Endodermal cell (in vitro differentiated cells): Measurements from ENCODE around the gene C13orf46. TPM values are rescaled to one million over a fixed set of nuclear protein-coding genes. Genes with fewer than 3 reads are reported as not detected.
A peak's percentile ranks its signal among the peaks of the same experiment; 100 is the strongest.

Source experiments
- DNase-seq: peaks from one replicate; pipeline ENCODE4 v3.0.0-alpha.2; 2017
- H3K27ac ChIP-seq: 2 replicates; pipeline ENCODE4 v1.5.1; 2013; ENCODE audit warnings: mild to moderate bottlenecking, low read depth, low read length, moderate library complexity
- H3K27me3 ChIP-seq: 2 replicates; pipeline ENCODE4 v1.6.1; 2013; ENCODE audit warnings: mild to moderate bottlenecking, low read length, moderate library complexity; ENCODE audit not compliant: insufficient read depth, control insufficient read depth, poor library complexity, severe bottlenecking
- H3K36me3 ChIP-seq: 2 replicates; pipeline ENCODE4 v1.7.0; 2013; ENCODE audit warnings: mild to moderate bottlenecking, low read length, moderate library complexity; ENCODE audit not compliant: control insufficient read depth, insufficient read depth
- H3K4me1 ChIP-seq: one replicate; pipeline ENCODE4 v1.7.0; 2013; ENCODE audit warnings: low read length; ENCODE audit not compliant: control insufficient read depth, insufficient read depth
- H3K4me3 ChIP-seq: 2 replicates; pipeline ENCODE4 v1.5.1; 2013; ENCODE audit warnings: mild to moderate bottlenecking, low read length, moderate library complexity
- H3K9ac ChIP-seq: 2 replicates; pipeline ENCODE4 v1.6.1; 2013; ENCODE audit warnings: mild to moderate bottlenecking, low read length, moderate library complexity; ENCODE audit not compliant: poor library complexity, severe bottlenecking; ENCODE audit errors: extremely low read depth
- H3K9me3 ChIP-seq: 2 replicates; pipeline ENCODE4 v1.6.1; 2013; ENCODE audit warnings: mild to moderate bottlenecking, low read length, moderate library complexity; ENCODE audit not compliant: control insufficient read depth
- H3K27ac Mint-ChIP-seq: 2 replicates; pipeline ENCODE4 v1.8.0; 2020; ENCODE audit warnings: mixed read lengths
- H3K27me3 Mint-ChIP-seq: 2 replicates; pipeline ENCODE4 v1.8.0; 2021; ENCODE audit warnings: mild to moderate bottlenecking, mixed read lengths; ENCODE audit not compliant: insufficient read depth
- H3K36me3 Mint-ChIP-seq: 2 replicates; pipeline ENCODE4 v1.8.0; 2020; ENCODE audit warnings: low read depth, mixed read lengths
- H3K4me1 Mint-ChIP-seq: 2 replicates; pipeline ENCODE4 v1.8.0; 2020; ENCODE audit warnings: mixed read lengths
- H3K4me3 Mint-ChIP-seq: 2 replicates; pipeline ENCODE4 v1.8.0; 2020; ENCODE audit warnings: mild to moderate bottlenecking, moderate library complexity, mixed read lengths
- H3K9me3 Mint-ChIP-seq: 2 replicates; pipeline ENCODE4 v1.8.0; 2020; ENCODE audit warnings: mild to moderate bottlenecking, mixed read lengths
- WGBS, 2 experiments: methylation state at CpG; one replicate each; pipeline versions ENCODE4 v1.1.5 to v1.1.7; 2013; ENCODE audit warnings: missing lambda C conversion rate in 2 of 2, mixed read lengths in 1 of 2; ENCODE audit not compliant: insufficient coverage in 1 of 2, insufficient read length in 1 of 2; 5-methylcytosine and 5-hydroxymethylcytosine counted together
- total RNA-seq, 2 donors: library from RNA; stranded (reverse); fragmentation: NEBNext Ultra II Directional in 1 of 2; extraction: Animal tissue kit (Norgen Biotek cat#: 25700) in 1 of 2; gene quantifications; 2 replicates in 1 of 2; 3 replicates in 1 of 2; pipeline ENCODE4 v1.2.1, GENCODE V29; 2021
- TF ChIP-seq, protein P1 (sequence below): fragments of 200-600 bp; sonication (generic); conservative IDR thresholded peaks from 2 replicates; pipeline ENCODE4 v1.5.0; 2021; ENCODE audit warnings: antibody characterized with exemption, mild to moderate bottlenecking

C13orf46 gene
- total RNA-seq, 2 donors from 2014 or later: 0.20 to 0.27 TPM

DNA sequence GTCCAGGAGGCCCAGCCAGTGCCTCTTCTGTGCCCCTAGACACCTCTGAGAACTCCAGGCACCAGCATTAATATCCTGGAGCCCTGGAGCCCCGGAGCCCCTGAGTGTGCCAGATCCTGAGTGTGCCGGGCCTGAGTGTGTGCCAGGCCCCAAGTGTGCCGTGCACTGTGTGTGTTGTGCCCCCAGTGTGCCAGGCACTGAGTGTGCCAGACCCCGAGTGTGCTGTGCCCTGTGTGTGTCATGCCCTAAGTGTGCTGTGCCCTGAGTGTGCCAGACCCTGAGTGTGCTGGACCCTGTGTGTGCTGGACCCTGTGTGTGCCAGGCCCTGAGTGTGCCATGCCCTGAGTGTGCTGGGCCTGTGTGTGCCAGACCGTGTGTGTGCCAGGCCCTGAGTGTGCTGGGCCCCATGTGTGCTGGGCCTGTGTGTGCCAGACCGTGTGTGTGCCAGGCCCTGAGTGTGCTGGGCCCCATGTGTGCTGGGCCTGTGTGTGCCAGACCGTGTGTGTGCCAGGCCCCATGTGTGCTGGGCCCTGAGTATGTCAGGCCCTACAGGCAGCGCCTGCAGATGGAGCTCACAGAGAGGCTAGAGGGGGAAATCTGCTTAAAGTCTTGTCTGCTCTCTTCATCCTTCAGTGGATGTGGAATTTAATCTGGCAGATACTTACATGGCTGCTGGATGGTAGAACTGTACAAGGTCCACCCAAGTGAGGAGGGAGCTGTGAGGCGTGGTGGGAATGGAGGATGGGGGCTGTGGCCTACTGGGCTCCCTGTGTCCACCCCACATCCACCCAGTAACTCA is 53.9 kb downstream of the C13orf46 start:
- no peak overlapping the region for H3K4me3 ChIP-seq
- H3K27ac ChIP-seq: no peak overlapping the region
- H3K36me3 ChIP-seq: no peaks in the 10 kb centered on the region
- H3K4me1 ChIP-seq: no peaks in the 10 kb centered on the region
- 87 to 90% methylated on average over 5 to 8 of the region's 9 CpGs for WGBS, 2 experiments
- no peak overlapping the region for H3K9ac ChIP-seq
- Mint-ChIP-seq H3K36me3 (no peaks in the 10 kb centered on the region), H3K27me3 (peaks cover 13% of the 10 kb centered on the region), H3K4me1 (peaks cover 2% of the 10 kb centered on the region), H3K27ac (no peak overlapping the region), H3K4me3 (no peak overlapping the region), H3K9me3 (peaks cover 16% of the 10 kb centered on the region)
- H3K27me3 ChIP-seq: no peaks in the 10 kb centered on the region
- TF ChIP-seq, protein P1, sequence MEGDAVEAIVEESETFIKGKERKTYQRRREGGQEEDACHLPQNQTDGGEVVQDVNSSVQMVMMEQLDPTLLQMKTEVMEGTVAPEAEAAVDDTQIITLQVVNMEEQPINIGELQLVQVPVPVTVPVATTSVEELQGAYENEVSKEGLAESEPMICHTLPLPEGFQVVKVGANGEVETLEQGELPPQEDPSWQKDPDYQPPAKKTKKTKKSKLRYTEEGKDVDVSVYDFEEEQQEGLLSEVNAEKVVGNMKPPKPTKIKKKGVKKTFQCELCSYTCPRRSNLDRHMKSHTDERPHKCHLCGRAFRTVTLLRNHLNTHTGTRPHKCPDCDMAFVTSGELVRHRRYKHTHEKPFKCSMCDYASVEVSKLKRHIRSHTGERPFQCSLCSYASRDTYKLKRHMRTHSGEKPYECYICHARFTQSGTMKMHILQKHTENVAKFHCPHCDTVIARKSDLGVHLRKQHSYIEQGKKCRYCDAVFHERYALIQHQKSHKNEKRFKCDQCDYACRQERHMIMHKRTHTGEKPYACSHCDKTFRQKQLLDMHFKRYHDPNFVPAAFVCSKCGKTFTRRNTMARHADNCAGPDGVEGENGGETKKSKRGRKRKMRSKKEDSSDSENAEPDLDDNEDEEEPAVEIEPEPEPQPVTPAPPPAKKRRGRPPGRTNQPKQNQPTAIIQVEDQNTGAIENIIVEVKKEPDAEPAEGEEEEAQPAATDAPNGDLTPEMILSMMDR: no peak
- H3K9me3 ChIP-seq: peaks cover 10% of the 10 kb centered on the region
- peak; percentile 24 for DNase-seq

DNA sequence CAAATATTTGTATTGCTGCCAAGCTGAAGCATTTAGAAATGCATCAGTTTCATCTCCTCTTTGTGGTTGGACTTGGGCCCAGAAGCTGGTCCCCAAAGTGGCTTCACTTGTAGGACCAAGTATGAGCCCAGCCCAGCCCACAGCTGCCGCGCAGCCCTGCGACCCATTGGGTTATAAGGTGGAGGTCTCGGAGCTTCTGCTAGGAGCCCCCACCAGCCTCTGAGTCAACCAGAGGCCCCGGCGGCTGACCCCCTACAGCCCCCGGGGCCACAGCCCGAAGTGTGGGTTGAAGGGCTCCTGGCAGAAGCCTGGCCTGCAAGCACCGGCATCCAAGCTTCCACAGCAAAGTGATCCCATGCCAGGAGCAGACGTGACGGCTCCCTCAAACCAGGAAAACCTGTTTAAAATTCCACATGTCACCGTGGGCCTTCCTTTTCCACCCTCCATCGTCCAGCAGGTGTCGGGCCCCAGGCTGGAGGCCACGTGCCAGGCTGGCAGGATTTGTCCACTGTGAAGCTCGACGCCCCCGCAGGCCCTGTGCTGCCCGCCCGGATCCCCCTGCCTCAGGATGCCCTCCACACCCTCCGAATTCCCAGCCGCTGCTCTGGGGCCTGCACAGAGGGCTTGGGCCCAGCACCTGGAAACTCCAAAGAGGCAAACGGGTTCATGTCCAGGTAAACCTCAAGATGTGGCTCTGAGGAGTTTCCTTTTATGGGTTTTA is 54.7 kb downstream of the C13orf46 start:
- 92 to 93% methylated on average over 11 to 23 of the region's 23 CpGs for WGBS, 2 experiments
- TF ChIP-seq, protein P1: no peak
- Histone ChIP-seq H3K36me3 (no peaks in the 10 kb centered on the region), H3K27ac (no peak overlapping the region), H3K9me3 (peaks cover 10% of the 10 kb centered on the region), H3K9ac (no peak overlapping the region), H3K4me1 (no peaks in the 10 kb centered on the region), H3K4me3 (no peak overlapping the region), H3K27me3 (no peaks in the 10 kb centered on the region)
- peak; percentile 23 for DNase-seq
- H3K27ac Mint-ChIP-seq: no peak overlapping the region
- peaks cover 16% of the 10 kb centered on the region for H3K9me3 Mint-ChIP-seq
- no peaks in the 10 kb centered on the region for H3K4me1 Mint-ChIP-seq
- peaks cover 17% of the 10 kb centered on the region for H3K27me3 Mint-ChIP-seq
- H3K36me3 Mint-ChIP-seq: no peaks in the 10 kb centered on the region
- H3K4me3 Mint-ChIP-seq: no peak overlapping the region

DNA sequence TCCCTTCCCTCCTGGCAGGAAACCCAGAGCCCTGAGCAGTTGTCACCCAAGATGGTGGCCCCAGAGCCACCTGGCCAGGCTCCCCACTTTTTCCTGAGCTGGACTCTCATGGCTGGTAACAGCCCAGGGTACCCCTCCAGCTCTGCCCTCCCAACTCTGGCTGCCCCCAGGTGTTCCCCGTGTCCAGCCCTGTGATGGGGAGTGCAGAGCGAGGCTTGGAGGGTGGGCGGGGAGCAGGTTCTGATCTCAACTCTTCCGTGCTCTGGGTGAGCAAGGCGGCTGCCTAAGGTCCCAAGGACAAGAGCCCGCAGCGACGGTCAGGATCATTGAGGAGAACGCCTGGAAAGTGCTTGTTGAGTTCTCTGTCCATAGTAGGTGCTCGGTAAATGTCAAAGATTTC is 55.3 kb downstream of the C13orf46 start:
- Histone ChIP-seq H3K27me3 (no peaks in the 10 kb centered on the region), H3K4me1 (no peaks in the 10 kb centered on the region), H3K4me3 (no peak overlapping the region), H3K36me3 (no peaks in the 10 kb centered on the region), H3K9me3 (peaks cover 10% of the 10 kb centered on the region), H3K9ac (no peak overlapping the region), H3K27ac (no peak overlapping the region)
- TF ChIP-seq, protein P1: no peak
- Mint-ChIP-seq H3K36me3 (no peaks in the 10 kb centered on the region), H3K27ac (no peak overlapping the region), H3K9me3 (peaks cover 16% of the 10 kb centered on the region), H3K27me3 (peaks cover 19% of the 10 kb centered on the region), H3K4me1 (no peaks in the 10 kb centered on the region), H3K4me3 (no peak overlapping the region)
- DNase-seq: no peak
- WGBS, 2 experiments: 94 to 96% methylated on average over 8 to 10 of the region's 10 CpGs
